GM11168 (cell line): ENCODE measurements around the gene TMEM109.

ENCODE experiments used
- in situ Hi-C: fragments of 300-500 bp; cut with MboI; formaldehyde crosslinking; loops from one replicate; pipeline ENCODE4 v1.12.0; 2022; ENCODE audit warnings: low sequenced_read_pairs; ENCODE audit not compliant: unreplicated experiment

TMEM109 gene

DNA sequence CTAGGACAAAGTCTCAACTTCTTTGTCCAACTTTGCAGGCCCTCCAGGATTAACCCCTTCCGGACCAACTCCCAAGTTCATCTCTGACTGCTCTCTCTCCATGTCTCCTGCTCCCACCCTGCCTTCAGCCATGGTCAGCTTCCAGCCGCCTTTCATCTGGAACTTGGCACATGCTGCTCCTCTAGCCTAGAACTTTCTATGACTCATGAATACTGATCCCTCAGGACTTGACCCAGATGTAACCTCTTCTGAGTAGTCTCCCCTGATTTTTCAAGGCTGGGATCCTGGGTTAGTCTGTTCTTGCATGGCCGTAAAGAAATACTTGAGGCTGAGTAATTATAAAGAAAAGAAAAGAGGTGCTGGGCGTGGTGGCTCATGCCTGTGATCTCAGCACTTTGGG lies 43.2 kb downstream of the TMEM109 start:
- in situ Hi-C loops, result no loop called here

DNA sequence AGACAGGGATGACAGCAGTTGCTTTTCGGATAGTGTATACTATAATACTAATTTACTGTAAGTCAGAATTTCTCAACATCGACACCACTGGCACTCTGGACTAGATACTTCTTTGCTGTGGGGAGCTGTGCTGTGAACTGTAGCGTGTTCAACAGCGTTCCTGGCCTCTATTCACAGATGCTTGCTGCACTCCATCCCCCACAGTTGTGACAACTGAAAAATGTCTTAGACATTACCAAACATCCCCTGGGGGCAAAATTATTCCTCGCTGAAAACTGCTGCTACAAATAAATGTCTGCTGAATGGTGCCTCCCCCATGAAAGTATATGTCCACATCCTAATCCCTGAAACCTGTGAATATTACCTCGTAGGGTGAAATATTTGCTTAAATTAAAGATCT lies 45.5 kb downstream of the TMEM109 start:
- in situ Hi-C loops, result no loop called here

DNA sequence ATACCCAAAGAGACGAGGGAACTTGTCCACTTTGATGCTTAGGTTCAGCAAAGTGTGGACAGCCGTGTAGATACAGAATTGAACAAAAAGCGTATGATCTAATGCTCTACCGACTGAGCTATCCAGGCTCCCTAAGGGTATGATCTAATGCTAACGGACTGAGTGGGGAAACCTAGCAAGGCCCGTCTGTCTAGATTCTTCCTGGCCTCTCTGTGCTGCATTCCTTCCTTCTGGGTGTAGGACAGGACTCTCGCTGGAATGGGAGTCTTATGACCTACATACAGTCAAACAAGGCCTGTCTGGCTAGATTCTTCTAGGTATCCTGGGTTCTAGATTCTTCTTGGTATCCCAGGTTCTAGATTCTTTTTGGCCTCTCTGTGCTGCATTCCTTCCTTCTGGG lies 46.4 kb downstream of the TMEM109 start:
- in situ Hi-C loops, result no loop called here

DNA sequence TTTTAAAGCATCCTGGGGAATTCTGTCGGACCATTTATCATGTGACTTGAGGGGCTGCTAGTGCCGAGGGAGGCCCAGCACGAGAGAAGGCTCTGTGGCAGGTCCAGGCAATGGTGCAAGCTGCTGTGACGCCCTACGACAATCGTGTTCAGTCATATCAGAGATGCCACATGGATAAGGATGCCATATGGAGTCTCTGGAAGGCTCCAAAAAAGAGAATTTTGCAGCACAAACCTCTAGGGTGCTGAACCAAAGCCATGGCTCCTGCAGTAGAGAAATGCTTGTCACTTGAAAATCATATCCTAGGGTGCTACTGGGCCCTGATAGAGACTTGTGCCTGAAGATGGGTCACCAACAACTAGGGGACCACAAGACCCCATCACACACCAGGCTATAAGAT lies 50.8 kb downstream of the TMEM109 start:
- in situ Hi-C loops, result loop anchor here (5.0 kb wide), 1 partner anchor 162 kb away; no protein-coding TSS in a partner anchor

DNA sequence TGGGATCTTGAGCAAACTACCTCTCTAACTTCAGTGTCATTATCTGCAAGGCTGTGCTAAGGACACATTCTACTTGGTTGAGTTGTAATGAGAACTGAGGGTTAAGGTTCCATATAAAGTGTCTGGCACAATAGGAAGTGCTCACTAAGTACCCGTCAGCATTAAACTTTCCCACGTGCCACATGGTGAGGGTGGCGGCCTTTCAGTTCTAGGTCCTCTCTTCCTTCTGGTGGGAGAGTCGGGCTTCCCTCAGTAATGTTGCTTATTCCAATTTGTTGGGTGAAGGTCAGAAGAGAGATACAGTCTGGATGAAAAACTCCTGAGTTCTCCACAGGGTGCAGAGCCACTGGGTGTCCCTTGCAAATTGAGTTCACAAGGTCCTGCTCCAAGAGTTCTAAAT lies 52.9 kb downstream of the TMEM109 start:
- in situ Hi-C loops, result loop anchor here (5.0 kb wide), 1 partner anchor 160 kb away; no protein-coding TSS in a partner anchor

DNA sequence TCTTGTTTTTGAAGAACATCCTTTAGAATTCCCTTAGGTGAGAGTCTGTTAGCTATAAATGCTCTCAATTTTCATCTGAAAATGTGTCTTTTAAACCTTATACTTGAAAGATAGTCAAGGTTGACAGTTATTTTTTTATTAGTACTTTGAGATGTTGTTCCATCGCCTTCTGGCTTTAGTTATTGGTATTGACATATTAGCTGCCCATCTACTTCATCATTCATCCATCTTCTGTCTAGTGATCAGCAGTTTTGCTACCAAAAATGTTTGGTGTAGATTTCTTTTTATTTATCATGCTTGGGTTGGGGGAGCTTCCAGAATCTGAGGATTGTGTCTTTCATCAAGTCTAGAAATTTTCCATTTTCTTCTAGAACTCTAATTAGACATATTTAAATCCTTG lies 54.3 kb downstream of the TMEM109 start:
- in situ Hi-C loops, result loop anchor here (5.0 kb wide), 1 partner anchor 159 kb away; no protein-coding TSS in a partner anchor

DNA sequence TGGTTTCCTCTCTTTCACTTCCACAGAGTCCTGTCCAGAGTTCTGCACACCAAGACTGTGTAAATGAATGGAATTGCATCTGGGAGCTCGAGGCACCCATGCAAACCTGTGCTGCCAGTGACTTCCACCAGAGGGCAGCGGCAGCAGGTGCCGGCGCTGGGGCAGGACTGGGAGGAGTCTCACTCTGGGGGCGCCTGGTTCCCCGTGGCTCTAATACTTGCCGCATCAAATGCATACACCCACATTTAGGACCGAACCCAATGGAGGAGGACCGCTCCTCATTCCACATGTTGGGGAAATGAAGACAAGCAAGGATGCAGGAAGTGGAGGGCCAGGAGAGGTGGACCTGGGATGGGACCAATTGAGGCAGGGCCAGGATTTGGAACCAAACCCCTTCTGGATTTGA lies 56.4 kb downstream of the TMEM109 start:
- in situ Hi-C loops, result no loop called here

DNA sequence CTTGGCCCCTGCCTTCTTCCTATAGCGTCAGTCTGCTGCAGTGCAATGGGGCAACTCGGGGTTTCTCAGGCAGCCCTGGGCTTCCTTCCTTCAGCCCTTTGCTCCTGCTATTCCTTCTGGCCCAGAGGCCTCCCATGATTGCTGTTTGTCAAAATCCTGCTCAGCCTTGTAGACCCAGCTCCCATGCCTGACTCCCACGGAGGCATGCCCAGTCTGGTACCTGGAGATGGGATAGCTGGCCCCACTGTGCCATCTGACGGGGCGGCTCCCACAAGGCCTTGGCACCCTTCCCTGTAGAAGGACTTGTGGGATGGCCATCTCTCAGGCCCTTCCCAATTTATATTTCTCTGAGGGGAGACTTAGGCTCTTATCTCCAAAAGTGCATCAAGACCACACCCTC lies 56.9 kb downstream of the TMEM109 start:
- in situ Hi-C loops, result no loop called here

DNA sequence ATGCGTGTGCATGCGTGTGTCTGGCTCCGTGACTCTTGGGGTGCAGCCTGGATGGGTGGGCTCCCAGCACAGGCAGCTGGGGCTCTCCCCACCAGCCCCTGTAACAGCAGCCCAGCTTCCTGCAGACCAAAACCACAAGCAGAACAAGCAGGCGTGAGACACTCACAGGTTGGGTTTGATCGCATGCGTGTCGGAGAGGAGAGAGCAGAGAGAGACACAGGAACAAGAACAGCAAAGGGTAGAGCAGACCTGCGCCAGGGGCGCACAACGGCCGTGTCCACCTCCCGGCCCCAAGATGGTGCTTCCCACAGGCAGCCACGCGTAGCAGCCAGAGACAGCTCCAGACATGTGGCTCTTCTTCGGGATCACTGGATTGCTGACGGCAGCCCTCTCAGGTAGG lies 57.6 kb downstream of the TMEM109 start, which contains the start of gene CD6:
Gene CD6, plus strand, starts transcription at position 161 of the 400 bp plus-strand sequence. Its CDS starts 186 bp downstream, at position 347.
- in situ Hi-C loops, result no loop called here

DNA sequence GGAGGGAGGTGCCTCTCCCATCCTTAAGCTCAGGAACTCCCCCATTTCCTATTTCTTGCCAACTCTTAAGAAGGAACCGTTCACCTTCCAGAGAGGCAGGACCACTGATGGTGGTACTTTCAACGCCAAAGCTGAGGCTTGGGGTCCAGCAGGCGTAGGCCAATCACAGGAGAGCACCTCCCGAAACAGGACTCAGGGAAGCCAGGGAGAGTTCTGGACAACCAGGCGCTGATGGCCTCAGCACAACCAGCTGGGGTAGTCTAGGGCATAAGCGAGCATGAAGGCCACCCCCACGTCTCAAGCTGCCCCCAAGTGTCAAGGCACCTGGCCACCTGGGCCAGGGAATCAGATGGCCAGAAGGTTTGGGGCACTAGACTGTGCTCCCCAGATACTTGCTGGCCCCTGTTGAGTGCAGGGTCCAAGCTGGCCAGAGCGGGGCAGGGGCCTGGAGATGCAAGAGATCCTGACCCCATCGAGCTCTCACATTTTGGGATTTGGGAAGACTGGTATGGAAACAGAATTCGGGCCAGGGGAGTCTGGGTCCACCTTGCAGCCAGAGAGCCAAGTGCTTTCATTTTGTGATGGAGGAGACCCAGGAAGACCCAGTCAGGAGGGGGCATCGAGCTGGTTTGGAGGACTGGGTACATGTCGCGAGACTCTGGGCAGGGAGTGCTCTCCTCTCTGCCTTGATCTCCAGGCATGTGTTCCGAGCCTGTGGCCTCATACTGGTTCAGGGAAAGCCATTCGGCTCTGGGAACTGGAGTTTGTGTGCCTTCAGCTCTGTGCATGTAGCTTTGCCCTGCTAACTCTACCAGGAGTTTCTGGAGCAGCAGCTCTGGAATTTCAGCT lies 58.4 kb downstream of the TMEM109 start:
- in situ Hi-C loops, result no loop called here
